ENCODE results near the gene PLXNB2.
A peak's percentile ranks its signal among the peaks of the same experiment; 100 is the strongest.

PLXNB2 gene

DNA sequence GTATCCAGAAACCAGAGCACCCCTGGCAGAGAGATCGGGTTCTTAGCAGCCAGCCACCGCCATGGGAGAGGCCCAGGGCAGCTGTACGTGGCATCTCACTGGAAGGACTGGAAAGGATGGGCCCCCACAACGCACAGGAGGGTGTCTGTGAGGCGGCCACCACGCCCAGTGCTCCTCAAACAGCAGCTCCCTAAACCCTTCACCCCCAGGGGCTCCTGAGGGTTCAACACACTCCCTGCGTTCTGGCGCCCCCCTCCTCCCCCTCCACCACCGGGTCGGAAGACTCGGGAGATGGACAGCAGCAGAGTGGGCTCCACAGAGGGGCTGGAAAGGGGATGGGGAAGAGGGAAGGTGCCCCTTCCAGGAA is 47.0 kb downstream of the PLXNB2 start:
- peak overlapping the region; percentile 85 for H3K27ac ChIP-seq
- TF ChIP-seq, protein P1, sequence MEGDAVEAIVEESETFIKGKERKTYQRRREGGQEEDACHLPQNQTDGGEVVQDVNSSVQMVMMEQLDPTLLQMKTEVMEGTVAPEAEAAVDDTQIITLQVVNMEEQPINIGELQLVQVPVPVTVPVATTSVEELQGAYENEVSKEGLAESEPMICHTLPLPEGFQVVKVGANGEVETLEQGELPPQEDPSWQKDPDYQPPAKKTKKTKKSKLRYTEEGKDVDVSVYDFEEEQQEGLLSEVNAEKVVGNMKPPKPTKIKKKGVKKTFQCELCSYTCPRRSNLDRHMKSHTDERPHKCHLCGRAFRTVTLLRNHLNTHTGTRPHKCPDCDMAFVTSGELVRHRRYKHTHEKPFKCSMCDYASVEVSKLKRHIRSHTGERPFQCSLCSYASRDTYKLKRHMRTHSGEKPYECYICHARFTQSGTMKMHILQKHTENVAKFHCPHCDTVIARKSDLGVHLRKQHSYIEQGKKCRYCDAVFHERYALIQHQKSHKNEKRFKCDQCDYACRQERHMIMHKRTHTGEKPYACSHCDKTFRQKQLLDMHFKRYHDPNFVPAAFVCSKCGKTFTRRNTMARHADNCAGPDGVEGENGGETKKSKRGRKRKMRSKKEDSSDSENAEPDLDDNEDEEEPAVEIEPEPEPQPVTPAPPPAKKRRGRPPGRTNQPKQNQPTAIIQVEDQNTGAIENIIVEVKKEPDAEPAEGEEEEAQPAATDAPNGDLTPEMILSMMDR (conservative IDR thresholded peaks at IDR 0.05): no peak

DNA sequence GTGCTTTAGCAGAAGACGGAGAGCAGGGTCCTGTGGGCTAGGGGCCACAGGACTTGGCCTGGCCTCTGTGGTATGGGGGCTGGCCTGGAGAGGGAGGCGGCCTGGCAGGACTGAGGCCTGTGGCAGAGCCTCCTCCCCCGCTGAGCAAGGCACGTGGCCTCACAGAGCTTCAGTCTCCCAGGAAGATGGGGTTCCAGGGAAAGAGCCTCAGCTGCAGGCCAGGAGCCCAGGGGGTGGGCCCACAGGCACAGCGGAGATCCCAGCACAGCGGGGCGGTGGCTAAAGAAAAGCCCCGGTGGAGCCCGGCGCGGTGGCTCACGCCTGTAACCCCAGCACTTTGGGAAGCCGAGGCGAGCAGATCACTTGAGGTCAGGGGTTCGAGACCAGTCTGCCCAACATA is 48.1 kb downstream of the PLXNB2 start:
- peak overlapping the region; percentile 85 for H3K27ac ChIP-seq
- TF ChIP-seq, protein P1 (conservative IDR thresholded peaks at IDR 0.05): no peak

DNA sequence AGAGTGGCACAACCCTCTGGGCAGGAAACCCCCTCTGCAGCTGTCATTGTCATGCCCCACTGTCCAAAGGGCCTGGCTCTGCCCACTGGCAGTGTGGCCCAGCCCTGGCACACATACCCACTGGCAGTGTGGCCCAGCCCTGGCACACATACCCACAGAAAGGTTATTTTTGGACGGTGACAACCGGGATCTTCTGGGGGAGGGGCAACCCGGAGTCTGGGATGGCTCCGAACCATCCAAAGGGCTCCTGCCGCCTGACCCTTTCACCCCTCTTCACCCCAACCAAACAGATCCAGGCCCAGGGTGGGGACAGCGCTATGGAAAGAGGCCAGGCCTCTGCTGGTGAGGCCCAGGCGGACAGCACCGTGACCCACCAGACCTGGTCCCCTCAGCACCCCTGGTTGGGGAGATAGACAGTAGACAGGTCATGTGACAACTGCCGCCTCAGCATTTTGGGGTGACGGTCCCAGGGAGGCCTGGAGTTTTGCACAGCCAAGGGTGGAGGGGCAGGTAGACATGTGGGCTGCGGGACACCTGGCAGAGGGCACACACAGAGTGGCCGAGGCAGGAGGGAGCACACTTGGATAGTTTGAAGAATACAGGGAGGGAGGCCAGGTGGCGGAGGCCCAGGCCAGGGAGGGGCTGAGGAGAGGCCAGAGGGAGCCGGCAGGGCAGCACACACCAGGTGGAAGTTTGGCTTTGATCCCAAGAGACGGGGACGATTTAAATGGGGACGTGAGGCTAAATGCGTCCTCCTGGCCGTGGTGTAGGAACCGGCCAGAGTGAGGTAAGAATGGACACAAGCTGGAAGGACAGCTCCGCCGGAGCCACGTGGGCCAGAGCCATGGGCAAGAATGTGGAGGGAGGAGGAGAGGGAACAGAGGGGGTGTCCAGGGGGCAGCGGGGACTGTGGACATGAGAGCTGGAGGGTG is 48.8 kb downstream of the PLXNB2 start:
- peak overlapping the region; percentile 85; the same call in 1 of the 2 replicates for H3K27ac ChIP-seq
- TF ChIP-seq, protein P1 (conservative IDR thresholded peaks at IDR 0.05): no peak

DNA sequence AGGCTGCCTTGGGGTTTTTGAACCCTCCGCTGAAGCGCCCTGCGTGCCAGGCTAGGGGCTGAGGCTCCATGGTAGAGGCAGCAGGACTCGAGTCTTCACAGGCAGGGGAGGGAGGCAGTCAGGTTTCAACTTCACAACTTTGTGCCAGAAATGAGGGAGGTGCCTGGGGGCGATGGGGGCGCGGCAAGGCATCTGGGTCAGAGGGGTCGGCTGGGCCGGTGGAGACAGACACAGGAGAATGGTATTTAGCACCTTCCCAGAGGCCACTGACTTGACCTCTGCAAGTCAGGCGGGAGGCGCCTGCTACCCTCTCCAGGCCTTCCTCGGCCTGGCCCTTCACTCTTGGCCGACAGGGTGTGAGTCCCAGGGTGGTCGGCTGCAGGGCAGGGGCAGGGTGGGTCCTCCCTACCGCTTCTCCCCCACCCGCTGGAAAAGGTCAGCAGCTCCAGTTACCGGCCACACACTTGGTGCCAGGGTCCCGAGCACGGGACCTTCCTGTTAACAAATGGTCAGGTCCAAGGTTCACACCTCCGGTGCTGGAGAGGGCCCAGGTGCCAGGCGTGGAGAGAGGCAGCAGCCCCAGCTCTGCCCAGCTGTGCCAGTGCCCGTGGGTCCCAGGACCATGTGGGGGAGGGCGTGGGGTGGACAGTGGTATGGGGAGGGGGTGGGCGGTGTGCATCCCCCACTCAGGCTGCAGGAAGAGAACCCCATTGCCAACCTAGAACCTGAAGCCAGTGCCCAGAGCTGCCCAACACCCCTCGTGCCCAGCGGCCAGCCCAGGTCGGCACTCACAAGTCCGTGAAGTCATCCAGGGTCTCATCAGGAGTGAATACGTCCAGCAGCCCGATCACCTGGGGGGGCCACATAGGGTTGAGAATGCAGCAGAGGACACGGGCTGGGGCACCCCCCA is 49.7 kb downstream of the PLXNB2 start:
- TF ChIP-seq, protein P1 (conservative IDR thresholded peaks at IDR 0.05): no peak
- H3K27ac ChIP-seq: peak overlapping the region; percentile 85; the same call in 1 of the 2 replicates

DNA sequence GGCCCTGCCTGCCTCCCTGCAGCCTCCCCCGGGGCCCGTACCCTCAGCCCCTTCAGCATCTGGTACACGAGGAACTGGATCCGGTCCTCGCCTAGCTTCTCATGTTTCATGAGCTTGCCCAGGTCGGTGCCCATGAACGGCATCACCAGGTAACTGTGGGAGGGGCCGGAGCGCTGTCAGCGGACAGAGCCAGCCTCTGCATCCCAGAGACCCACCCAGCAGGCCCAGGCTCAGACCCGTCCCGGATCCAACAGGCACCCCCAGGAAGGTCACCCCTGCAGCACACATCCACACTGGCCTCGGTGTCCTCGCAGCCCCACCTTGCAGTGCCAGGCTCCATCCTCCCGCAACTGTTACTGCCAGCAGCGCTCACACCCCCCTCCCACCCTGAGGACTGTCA is 50.4 kb downstream of the PLXNB2 start:
- no peak overlapping the region for H3K27ac ChIP-seq
- TF ChIP-seq, protein P1 (conservative IDR thresholded peaks at IDR 0.05): no peak

DNA sequence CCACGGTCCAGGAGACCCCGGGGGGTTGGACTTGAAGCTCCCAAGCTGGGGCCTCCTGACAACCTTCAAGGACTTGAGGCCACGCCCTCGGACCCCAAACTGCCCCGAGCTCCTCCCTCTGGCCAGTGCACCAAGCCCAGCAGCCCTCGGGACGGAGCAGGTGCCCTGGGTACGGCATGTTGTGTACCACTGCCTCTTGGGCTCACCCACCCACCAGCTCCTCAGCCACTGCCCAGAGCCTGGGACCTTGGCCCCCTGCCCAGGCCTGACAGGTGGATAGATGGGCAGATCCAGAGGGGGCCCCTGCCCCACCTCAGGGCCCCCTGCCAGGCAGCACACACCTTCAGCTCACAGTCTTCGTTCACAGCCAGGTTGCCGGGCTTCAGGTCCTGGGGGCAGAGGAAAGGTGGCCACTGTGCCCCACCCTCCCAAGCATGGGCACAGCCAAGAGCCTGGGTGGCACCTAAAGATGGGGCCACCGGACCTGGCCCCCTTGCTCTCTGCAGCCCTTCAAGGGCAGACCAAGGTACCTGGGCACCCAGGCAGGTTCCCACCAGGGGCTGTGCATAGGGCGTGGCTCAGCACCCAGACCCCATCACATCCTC is 51.1 kb downstream of the PLXNB2 start:
- TF ChIP-seq, protein P1 (conservative IDR thresholded peaks at IDR 0.05): no peak
- H3K27ac ChIP-seq: no peak overlapping the region

DNA sequence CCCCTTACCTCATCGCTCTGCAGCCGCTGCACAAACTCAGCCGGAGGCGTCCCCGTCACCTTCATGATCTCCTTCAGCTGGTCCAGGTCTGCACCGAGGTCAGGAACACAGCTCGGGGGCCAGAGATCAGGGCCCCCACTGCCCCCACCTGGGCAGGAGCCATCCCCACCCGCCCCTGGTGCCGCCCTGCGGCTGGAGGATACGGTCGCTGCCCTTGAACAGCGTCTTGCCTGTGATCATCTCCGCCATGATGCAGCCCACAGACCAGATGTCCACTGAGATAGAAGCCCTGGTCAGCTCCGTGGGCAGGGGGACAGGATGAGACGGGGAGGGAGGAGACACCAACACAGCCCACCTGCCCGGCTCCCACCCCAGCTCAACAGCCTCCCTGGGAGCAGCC is 51.8 kb downstream of the PLXNB2 start:
- no peak overlapping the region for H3K27ac ChIP-seq
- TF ChIP-seq, protein P1 (conservative IDR thresholded peaks at IDR 0.05): no peak

Data from VCaP (cell line).